ENCODE results near the gene NNMT. TPM values are rescaled to one million over a fixed set of nuclear protein-coding genes. Genes with fewer than 3 reads are reported as not detected.

Gene NNMT
- total RNA-seq, 1 experiment from 2014 or later = not detected

DNA sequence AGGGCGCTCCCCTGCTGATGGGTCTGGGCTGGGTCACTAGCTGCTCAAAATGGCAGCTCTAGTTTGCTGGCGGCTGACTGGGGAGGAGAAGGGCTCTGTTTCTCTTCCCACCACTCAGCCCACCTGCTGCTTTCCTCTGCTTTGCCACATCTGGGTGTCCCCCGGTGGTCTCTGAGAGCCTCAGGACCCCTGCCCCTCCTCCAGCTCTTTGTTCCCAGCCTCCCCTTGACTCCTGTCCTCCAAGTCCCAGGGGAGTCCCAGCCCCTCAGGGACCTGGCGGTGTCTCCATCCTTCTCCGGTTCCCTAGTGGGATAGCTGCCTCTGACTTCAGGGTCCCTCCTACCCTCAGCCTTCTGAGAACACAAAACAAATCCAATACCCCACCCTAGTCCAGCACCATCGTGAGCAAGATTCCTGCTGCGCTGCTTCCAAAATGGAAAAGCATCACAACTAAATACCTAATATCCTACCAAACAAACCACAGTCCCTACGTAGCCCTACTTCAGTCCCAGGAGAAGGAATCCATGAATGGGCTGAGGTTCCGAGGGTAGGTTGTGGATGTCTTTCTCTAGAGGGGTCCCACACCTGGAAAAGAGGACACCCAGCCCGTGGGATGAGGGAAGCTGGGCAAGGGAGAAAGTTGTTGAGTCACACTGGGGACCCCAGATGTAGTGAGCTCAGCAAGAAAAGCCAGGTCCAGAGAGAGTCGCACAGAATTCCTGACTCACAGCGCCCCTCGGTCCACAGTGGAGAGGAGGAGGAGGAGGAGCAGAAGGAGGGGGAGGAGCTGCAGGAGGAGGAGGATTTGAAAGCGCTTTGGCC is 45.0 kb upstream of the NNMT start:
- H3K9me2 ChIP-seq (ENCODE audit: insufficient read depth) = no peaks in the 10 kb centered on the region
- H3K79me2 ChIP-seq (ENCODE audit: insufficient read depth, low read length) = no peaks in the 10 kb centered on the region
- H3K9ac ChIP-seq (ENCODE audit: low read length) = no peak overlapping the region
- H3K4me1 ChIP-seq (ENCODE audit: control insufficient read depth in 1 of 2, insufficient read depth in 2 of 2, low read length in 2 of 2) = no peaks in the 10 kb centered on the region
- no peak overlapping the region for H2AFZ ChIP-seq (ENCODE audit: low read depth, low read length, poor library complexity, severe bottlenecking)
- H3K27ac ChIP-seq (ENCODE audit: low read depth, low read length) = no peak overlapping the region
- RAD21 ChIA-PET (ENCODE audit: low non-redundant PET in 1 of 2, low total read pairs in 2 of 2, uncharacterized antibody in 2 of 2, unreplicated experiment in 2 of 2) = no interaction called here
- H3K4me2 ChIP-seq (ENCODE audit: low read length) = no peak overlapping the region
- no peaks in the 10 kb centered on the region for H3K9me3 ChIP-seq (ENCODE audit: control insufficient read depth in 1 of 2, insufficient read depth in 1 of 2, low read depth in 1 of 2, low read length in 2 of 2)
- H3K4me3 ChIP-seq (replicated peaks in 1 of 2; ENCODE audit: low read depth in 1 of 2, low read length in 2 of 2) = no peak overlapping the region
- H3K27me3 ChIP-seq (ENCODE audit: insufficient read depth, low read length) = peaks cover 4% of the 10 kb centered on the region; the same call in 1 of the 2 replicates
- intact Hi-C loops (cut with micrococcal nuclease) = no loop called here
- BruUV-seq (replicated peaks) = no TSS peak
- DNase-seq (ENCODE audit: low read depth, low spot score) (no peak), ATAC-seq (no peak)
- CTCF ChIA-PET = interaction anchor here (1.9 kb wide), 1 partner anchor 10 kb away, joined by 5 read pairs; no protein-coding TSS in a partner anchor
- no peaks in the 10 kb centered on the region for H4K20me1 ChIP-seq (ENCODE audit: insufficient read depth)
- POLR2A ChIA-PET = no interaction called here
- TF ChIP-seq ELF1 (IDR thresholded peaks at IDR 0.05; ENCODE audit: borderline replicate concordance, low read depth) (no peak), RAD21 (IDR thresholded peaks at IDR 0.05; ENCODE audit: low read depth) (no peak), YY1 (IDR thresholded peaks at IDR 0.05; ENCODE audit: extremely low read depth, insufficient replicate concordance, low read depth, low read length) (no peak), EZH2phosphoT487 (IDR thresholded peaks at IDR 0.05; ENCODE audit: borderline replicate concordance) (no peak), EGR1 (IDR thresholded peaks at IDR 0.05; ENCODE audit: low read depth) (no peak)
- TF ChIP-seq, protein P1, sequence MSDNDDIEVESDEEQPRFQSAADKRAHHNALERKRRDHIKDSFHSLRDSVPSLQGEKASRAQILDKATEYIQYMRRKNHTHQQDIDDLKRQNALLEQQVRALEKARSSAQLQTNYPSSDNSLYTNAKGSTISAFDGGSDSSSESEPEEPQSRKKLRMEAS (IDR thresholded peaks at IDR 0.05) = no peak
- H3K36me3 ChIP-seq (ENCODE audit: control insufficient read depth in 1 of 2, insufficient read depth in 2 of 2, low read length in 2 of 2) = no peaks in the 10 kb centered on the region

DNA sequence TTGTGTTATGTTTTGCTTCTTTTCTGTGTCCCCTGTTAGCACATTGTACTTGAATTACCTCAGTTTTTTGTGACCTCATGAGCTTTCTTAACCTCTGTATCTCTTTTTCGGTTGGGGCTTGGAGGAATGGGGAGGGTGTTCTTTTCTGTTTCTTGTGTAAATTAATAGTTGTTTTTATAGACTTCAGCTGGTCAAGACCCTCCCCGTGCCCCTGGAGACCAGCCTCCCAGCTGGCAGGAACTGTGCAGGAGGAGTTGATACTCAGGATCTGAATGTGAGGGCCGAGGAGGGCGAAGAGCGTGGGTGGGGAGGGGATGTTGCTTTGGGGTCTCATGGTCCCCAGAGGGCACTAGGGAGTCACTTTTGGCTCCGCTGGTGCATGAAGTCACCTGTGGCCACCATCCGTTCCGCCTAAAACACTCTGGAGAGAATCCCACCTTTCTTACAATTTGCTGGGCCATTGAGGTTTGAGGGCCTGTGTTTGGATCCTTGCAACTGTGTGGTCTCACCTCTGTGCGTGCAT is 44.3 kb upstream of the NNMT start:
- Histone ChIP-seq H4K20me1 (ENCODE audit: insufficient read depth) (no peaks in the 10 kb centered on the region), H3K9ac (ENCODE audit: low read length) (no peak overlapping the region), H3K36me3 (ENCODE audit: control insufficient read depth in 1 of 2, insufficient read depth in 2 of 2, low read length in 2 of 2) (no peaks in the 10 kb centered on the region), H3K4me2 (ENCODE audit: low read length) (no peak overlapping the region), H3K79me2 (ENCODE audit: insufficient read depth, low read length) (no peaks in the 10 kb centered on the region), H3K27ac (ENCODE audit: low read depth, low read length) (no peak overlapping the region), H3K9me3 (ENCODE audit: control insufficient read depth in 1 of 2, insufficient read depth in 1 of 2, low read depth in 1 of 2, low read length in 2 of 2) (no peaks in the 10 kb centered on the region), H2AFZ (ENCODE audit: low read depth, low read length, poor library complexity, severe bottlenecking) (no peak overlapping the region), H3K4me3 (replicated peaks in 1 of 2; ENCODE audit: low read depth in 1 of 2, low read length in 2 of 2) (no peak overlapping the region), H3K27me3 (ENCODE audit: insufficient read depth, low read length) (peaks cover 4% of the 10 kb centered on the region; the same call in 1 of the 2 replicates), H3K9me2 (ENCODE audit: insufficient read depth) (no peaks in the 10 kb centered on the region), H3K4me1 (ENCODE audit: control insufficient read depth in 1 of 2, insufficient read depth in 2 of 2, low read length in 2 of 2) (no peaks in the 10 kb centered on the region)
- TF ChIP-seq POLR2AphosphoS5 (IDR thresholded peaks at IDR 0.05; ENCODE audit: low read depth, low read length) (no peak), CEBPB (IDR thresholded peaks at IDR 0.05; ENCODE audit: low read depth) (no peak), TCF7L2 (IDR thresholded peaks at IDR 0.05; ENCODE audit: borderline replicate concordance, extremely low read depth, insufficient read depth, insufficient read length) (no peak), SP1 (IDR thresholded peaks at IDR 0.05; ENCODE audit: low read depth) (no peak), YY1 (IDR thresholded peaks at IDR 0.05; ENCODE audit: extremely low read depth, insufficient replicate concordance, low read depth, low read length) (no peak), RAD21 (IDR thresholded peaks at IDR 0.05; ENCODE audit: low read depth) (no peak)
- TF ChIP-seq, protein P2, sequence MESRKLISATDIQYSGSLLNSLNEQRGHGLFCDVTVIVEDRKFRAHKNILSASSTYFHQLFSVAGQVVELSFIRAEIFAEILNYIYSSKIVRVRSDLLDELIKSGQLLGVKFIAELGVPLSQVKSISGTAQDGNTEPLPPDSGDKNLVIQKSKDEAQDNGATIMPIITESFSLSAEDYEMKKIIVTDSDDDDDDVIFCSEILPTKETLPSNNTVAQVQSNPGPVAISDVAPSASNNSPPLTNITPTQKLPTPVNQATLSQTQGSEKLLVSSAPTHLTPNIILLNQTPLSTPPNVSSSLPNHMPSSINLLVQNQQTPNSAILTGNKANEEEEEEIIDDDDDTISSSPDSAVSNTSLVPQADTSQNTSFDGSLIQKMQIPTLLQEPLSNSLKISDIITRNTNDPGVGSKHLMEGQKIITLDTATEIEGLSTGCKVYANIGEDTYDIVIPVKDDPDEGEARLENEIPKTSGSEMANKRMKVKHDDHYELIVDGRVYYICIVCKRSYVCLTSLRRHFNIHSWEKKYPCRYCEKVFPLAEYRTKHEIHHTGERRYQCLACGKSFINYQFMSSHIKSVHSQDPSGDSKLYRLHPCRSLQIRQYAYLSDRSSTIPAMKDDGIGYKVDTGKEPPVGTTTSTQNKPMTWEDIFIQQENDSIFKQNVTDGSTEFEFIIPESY (IDR thresholded peaks at IDR 0.05; ENCODE audit: extremely low read depth, insufficient replicate concordance, low read length) = no peak
- TF ChIP-seq, protein P3, sequence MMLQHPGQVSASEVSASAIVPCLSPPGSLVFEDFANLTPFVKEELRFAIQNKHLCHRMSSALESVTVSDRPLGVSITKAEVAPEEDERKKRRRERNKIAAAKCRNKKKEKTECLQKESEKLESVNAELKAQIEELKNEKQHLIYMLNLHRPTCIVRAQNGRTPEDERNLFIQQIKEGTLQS (IDR thresholded peaks at IDR 0.05) = no peak
- DNase-seq (ENCODE audit: low read depth, low spot score) (no peak), ATAC-seq (peak; percentile 47; the same call in 1 of the 2 replicates)
- ChIA-PET POLR2A (no interaction called here), RAD21 (ENCODE audit: low non-redundant PET in 1 of 2, low total read pairs in 2 of 2, uncharacterized antibody in 2 of 2, unreplicated experiment in 2 of 2) (no interaction called here), CTCF (interaction anchor here (1.9 kb wide), 1 partner anchor 9 kb away, joined by 5 read pairs; no protein-coding TSS in a partner anchor)
- intact Hi-C loops (cut with micrococcal nuclease) = no loop called here
- no TSS peak for BruUV-seq (replicated peaks)

Measured in HCT116 (cell line).